ENCODE results near the gene HCN3.

The HCN3 gene

GRCh38 chr1:155254228-155254713 lies 23.0 kb upstream of the HCN3 start:
- no peak for DNase-seq (ENCODE audit: low read depth in 2 of 2)

DNA sequence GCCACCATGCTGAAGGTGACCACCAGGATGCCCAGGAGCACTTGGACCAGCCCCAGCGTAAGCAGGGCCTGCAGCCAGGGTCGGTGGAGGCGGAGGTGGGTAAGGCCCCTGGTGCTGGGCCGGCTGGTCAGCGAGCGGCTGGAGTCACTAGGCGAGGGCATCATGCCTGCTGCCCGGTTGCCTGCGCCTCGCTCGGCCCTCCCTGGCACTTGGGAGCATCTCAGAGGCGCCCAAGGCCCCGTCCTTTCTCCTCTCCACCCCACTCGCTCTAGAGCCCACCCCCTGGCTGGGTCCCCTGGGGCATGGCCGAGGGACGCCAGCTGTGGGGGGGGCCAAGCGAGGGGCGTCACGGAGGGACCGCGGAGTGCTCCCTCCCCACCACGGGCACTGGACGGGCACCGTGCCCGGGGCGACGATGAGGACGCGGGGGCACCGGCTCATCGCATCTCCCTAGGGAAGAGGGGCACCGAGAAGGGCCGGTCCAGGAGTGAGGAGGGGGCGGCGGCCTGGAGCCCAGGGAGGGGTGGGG lies 22.5 kb upstream of the HCN3 start:
- no peak for DNase-seq (ENCODE audit: low read depth in 2 of 2)

DNA sequence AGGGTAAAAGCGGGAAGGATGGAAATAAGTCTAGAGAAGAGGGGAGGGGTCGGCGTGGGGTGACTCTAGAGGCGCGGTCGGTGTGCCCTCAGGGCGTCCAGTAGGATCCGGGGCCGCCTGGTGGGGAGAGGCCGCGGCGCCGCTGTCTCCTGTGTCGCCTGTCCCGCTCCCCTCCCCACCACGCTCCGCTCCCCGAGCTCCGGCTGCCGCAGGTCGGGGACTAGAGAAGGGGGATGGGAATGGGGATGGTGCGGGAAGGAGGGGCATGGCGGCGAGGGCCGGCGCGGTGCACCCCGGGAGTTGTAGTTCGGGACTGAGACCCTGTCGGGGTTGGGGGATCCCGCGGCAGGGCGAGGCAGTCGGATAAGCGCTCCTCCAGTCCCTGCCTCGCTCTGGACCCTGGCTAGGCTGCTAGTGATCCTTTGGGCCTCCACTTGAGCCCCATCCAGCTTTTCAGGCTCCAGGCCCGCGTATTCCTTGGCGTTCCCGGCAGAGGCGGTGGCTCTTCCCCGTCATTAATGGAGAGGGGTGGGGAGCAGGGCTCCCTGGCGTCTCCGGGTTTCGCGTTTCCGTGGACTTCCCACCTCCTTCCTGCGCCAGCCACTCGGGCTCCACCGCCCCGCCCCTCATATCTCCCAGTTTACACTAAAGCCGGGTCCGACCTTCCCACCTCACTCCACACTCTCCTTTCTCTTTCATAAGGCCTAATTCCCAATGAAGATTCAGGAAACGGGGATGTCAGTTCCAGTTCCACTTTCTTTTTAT lies 21.8 kb upstream of the HCN3 start, which contains the start of gene ENTREP3:
Gene ENTREP3 (minus strand): TSS at position 241 of the 765 bp plus-strand sequence. CDS start 606 bp downstream, outside the sequence.
- peak; percentile 64 to 74 for DNase-seq (ENCODE audit: low read depth in 2 of 2)

- DNase-seq (ENCODE audit: low read depth in 2 of 2): no peak
These were observed 21.0 kb upstream of the HCN3 start for GRCh38 chr1:155256058-155256852.

GRCh38 chr1:155260276-155260675 lies 17.0 kb upstream of the HCN3 start:
- no peak for DNase-seq (ENCODE audit: low read depth in 2 of 2)

- no peak for DNase-seq (ENCODE audit: low read depth in 2 of 2)
These were observed 15.8 kb upstream of the HCN3 start for GRCh38 chr1:155261493-155261851.

- peak; percentile 87 for DNase-seq (ENCODE audit: low read depth in 2 of 2)
These were observed 15.2 kb upstream of the HCN3 start, which contains the start of gene SCAMP3 for GRCh38 chr1:155261852-155262673. SCAMP3 (minus strand) TSS chr1:155262360; CDS start chr1:155262151, 209 bp downstream.

DNA sequence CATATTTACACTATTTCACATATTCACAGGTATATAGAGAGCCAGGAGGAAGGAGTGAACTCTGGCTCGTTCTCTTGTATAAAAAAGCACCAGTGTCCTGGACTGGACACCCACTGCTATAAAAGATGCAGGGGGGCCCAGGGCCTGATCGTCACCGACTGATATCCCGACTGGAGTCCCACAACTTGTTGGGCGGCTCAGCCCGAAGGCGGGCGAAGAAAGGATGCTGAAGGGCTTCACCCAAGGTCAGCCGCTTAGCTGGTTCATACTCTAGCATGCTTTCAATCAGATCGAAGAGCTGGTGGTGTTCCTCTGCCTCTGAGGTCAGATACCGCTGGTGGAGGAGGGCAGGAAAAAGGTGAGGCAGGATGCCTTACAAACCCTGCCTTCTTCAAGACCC lies 14.2 kb upstream of the HCN3 start:
- no peak for DNase-seq (ENCODE audit: low read depth in 2 of 2)

DNA sequence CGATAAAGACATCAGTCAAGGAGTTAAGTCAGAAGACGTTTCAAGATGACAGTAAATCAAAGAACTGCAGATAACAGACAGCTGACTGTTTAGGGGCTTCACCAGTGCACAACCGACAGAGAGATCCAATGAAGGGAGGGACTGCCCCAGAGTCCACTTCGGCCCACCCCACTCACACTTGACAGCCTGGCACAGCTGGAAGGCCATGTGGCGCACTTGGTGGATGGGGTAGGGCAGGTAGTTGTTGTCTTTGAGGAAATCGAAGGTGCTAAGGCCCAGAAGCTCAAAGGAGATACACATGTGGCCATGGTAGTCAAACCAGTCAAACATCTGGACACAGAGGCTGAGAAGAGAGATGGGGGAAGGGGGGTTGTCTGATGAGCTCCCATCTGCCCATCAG lies 10.7 kb upstream of the HCN3 start:
- no peak for DNase-seq (ENCODE audit: low read depth in 2 of 2)

DNA sequence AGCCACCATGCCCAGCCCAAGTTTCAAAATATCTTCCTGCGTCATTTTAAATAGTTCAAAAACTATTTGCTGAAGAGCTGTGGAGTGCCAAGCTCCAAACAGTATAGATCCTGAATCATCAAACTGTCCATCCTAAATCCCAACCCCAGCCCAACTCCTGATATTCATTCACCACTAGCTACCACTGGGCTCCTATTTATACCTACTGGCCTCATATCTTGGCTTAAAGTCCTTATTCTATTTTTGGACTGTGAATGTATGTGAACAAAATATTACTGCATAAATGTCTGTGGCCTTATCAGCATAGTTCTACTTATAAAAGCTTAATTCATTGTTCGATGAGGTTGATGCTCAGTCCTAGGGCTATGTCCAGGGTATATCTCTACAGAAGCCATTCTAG lies 9.9 kb upstream of the HCN3 start:
- DNase-seq (ENCODE audit: low read depth in 2 of 2): no peak

DNA sequence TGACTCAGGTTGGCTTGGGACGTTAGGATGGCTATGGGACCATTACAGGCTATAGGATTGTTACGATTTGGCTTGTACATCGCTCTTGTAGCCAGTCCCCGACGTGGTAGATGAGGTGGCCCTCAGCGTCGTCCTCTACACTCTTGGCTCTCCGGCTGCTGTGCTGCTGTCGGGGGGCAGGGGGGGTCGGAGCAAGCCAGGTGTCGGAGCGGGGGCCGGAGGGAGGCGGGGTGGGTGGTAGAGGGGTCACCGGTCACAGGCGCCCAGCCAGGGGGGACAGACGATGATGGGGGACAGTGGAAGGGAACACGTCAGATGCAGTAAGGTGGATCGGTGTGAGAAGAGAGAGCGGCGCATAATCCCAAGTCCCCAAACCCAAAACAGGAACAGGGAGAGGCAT lies 8.6 kb upstream of the HCN3 start:
- no peak for DNase-seq (ENCODE audit: low read depth in 2 of 2)

GRCh38 chr1:155269381-155269780 lies 7.9 kb upstream of the HCN3 start:
- DNase-seq (ENCODE audit: low read depth in 2 of 2): no peak

DNA sequence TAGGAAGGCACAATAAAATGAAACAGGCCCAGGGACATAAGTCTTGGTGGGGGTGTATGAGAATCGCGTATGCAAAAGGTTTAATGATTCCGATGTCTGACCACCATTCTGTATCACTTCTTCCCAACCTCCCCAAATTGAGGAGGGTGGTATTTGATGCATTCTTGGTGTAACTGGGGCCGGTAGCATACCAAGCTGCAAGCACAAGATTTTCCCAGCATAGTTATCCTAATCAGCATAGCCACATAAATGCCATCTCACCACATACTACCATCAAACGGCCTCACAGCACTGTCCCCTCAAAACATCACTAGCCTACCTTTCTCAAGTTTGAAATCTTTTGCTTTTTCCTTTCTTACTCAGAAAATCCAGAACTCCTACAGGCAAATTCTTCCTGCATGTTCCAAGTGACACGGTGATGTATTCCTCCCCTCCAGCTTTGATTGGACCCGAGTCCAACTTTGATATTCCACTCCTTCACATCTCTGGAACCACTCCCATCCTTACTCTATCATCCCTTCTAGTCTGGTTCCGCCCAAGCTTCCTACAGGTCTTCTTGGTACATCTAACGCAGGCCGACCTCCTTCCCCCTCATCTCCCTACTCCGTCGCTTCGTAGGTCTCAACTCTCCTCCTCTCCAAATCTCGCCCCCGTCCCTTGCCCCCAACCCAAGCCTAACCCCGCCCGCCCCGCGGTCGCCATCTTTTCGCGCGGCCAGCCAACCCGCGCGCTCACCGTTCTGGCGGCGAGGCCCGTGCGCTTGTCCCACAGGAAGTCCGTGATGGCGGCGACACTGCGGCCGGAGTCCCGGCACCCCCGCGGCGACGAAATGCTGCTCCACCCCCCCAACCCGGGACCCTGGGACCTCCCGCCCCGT lies 4.6 kb upstream of the HCN3 start:
- DNase-seq (ENCODE audit: low read depth in 2 of 2): no peak

GRCh38 chr1:155273343-155274245 lies 3.7 kb upstream of the HCN3 start, which contains the start of gene CLK2:
CLK2 (minus strand) TSS chr1:155273504; CDS start chr1:155270977, 2,527 bp downstream.
- DNase-seq (ENCODE audit: low read depth in 2 of 2): peak; percentile 98

DNA sequence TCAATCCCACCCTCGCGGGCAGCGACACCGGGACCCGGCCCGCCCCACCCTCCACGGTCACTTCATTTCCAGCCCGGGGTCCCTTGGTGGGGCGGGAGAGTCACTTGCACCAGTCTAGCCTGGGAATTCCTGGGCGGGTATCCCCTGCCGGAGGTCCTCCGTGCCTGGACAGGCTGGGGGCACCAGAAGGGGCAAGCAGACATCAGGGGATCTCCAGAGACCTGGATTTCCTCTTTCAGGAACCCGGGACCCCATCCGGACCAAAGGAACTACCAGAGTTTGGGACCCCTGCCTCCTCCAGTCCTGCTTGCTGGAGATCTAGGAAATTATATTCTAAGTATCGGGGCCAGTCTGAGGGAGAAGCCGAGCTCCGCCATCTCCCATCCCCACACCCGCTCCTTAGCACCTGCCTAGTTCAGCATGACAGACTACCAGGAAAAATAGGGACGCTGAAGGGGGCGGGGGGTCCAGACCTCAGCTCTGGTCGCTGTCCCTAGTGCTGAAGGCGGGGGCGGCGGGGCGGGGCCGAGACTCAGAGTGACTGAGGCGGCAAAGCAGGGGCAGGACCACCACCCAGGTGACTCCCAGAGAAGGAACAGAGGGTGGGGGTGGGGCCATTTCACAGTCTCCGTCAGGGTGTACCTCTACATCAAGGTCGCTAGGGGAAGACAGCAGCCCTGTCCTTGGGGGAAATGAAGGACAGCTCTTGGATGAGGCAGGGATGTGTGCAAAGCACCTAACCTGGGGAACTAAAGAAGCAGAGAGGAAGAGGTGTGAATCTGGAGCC lies 832 bp downstream of the HCN3 start:
- peak; percentile 57 to 68 for DNase-seq (ENCODE audit: low read depth in 2 of 2)

DNA sequence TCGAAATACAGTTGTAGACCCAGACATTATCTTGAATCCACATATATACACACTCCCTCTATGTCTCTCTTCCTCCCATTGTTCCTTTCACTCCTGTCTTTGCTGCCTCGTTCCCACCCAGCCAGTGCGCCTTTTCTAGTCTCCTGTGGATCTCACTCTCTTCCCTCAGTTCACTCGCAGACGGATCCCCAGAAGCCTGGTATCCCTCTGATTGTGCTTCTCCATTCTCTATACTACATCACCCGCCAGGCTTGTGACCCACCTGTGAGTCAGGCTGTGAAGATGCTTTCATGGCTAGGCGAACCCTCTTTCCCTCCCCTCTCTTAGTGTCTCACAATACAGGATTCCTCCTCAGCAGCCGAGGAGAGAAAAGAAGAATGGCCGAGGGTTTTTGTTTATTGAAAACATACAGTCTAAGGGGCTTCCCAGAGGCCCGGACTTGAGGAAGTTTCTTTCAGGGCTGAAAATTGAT lies 1.5 kb downstream of the HCN3 start:
- DNase-seq (ENCODE audit: low read depth in 2 of 2): no peak

DNA sequence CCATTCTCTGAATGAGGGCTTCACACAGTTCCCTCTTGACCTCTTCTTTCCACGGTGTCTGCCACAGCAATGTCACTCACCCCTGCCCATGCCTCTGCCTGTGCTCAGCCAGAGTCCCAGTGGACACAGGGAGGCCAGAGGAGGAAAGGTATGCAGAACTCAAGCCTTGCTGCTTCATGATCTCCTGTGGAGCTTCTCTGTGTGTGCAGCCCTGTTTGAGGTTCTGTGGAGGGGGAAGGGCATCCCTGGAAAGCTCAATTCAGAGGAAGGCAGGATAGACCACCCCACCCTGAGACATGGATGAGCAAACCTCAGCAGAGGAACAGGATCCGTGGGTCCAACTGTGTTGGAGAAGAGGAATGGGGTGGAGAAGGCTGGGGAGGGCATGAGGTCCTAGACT lies 2.0 kb downstream of the HCN3 start:
- no peak for DNase-seq (ENCODE audit: low read depth in 2 of 2)

DNA sequence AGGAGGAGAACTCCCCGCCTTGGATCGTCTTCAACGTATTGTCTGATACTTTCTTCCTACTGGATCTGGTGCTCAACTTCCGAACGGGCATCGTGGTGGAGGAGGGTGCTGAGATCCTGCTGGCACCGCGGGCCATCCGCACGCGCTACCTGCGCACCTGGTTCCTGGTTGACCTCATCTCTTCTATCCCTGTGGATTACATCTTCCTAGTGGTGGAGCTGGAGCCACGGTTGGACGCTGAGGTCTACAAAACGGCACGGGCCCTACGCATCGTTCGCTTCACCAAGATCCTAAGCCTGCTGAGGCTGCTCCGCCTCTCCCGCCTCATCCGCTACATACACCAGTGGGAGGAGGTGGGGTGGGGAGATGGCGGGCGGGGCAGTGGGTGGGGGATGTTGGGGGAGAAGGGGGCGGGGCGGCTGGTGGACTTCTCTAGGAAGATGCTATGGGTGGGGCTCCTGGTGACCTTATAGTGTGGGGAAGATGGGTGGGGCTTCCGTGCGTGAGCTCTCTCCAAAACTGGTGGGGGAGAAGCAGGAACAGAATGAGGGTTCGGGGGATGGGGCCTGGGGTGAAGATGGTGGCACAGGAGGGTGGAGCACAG lies 5.3 kb downstream of the HCN3 start:
- DNase-seq (ENCODE audit: low read depth in 2 of 2): no peak
